A673 (cell line): ENCODE data around the gene RSRP1. TPM values are rescaled to one million over a fixed set of nuclear protein-coding genes. Genes with fewer than 3 reads are reported as not detected.

Experiments
- BruUV-seq: library from RNA; stranded (reverse); fragments of 400-500 nt; replicated peaks from 2 replicates; lab custom pipeline; 2021; lab: Mats Ljungman, UMichigan
- CTCF ChIA-PET: fragments of 300-600 bp; sonication (Branson Sonifier 250); formaldehyde crosslinking; loops from one replicate; lab custom pipeline; 2022; ENCODE audit warnings: antibody characterized with exemption; lab: Charles Lee
- POLR2A ChIA-PET: fragments of 300-600 bp; sonication (Branson Sonifier 250); formaldehyde crosslinking; loops from one replicate; lab custom pipeline; 2022; ENCODE audit warnings: antibody characterized with exemption; ENCODE audit not compliant: low non-redundant PET; lab: Charles Lee
- DNase-seq: peaks from one replicate; pipeline ENCODE4 v3.0.0-alpha.2; 2015; ENCODE audit warnings: low spot score
- H3K27ac ChIP-seq: fragments of 200-600 bp; sonication (generic); 2 replicates; pipeline ENCODE4 v1.5.1; 2016; ENCODE audit warnings: mixed run types, low read depth, mild to moderate bottlenecking, mixed read lengths, antibody characterized with exemption, low read length; ENCODE audit not compliant: poor library complexity, severe bottlenecking
- H3K27me3 ChIP-seq: fragments of 200-600 bp; sonication (generic); replicated peaks from 2 replicates; pipeline ENCODE4 v1.6.1; 2017; ENCODE audit warnings: mixed run types, low read depth, mild to moderate bottlenecking, mixed read lengths, antibody characterized with exemption, low read length; ENCODE audit not compliant: insufficient read depth, poor library complexity
- H3K36me3 ChIP-seq: fragments of 200-600 bp; sonication (generic); 2 replicates; pipeline ENCODE4 v1.6.1; 2016; ENCODE audit warnings: mixed run types, mild to moderate bottlenecking, mixed read lengths, antibody characterized with exemption, low read length; ENCODE audit not compliant: insufficient read depth, poor library complexity, severe bottlenecking
- H3K4me1 ChIP-seq: fragments of 200-600 bp; sonication (generic); 2 replicates; pipeline ENCODE4 v1.6.1; 2017; ENCODE audit warnings: mixed run types, mild to moderate bottlenecking, mixed read lengths, antibody characterized with exemption, low read length; ENCODE audit not compliant: insufficient read depth, poor library complexity, severe bottlenecking
- H3K4me3 ChIP-seq: fragments of 200-600 bp; sonication (generic); 2 replicates; pipeline ENCODE4 v1.5.1; 2016; ENCODE audit warnings: low read depth, mixed run types, mild to moderate bottlenecking, mixed read lengths, low read length; ENCODE audit not compliant: poor library complexity, severe bottlenecking
- H3K9me3 ChIP-seq: fragments of 200-600 bp; sonication (generic); 2 replicates; pipeline ENCODE4 v1.6.1; 2016; ENCODE audit warnings: mixed run types, low read depth, mild to moderate bottlenecking, mixed read lengths, antibody characterized with exemption, low read length; ENCODE audit not compliant: poor library complexity, severe bottlenecking
- EZH2 ChIP-seq: fragments of 200-600 bp; sonication (generic); IDR thresholded peaks from 2 replicates; pipeline ENCODE4 v1.6.1; 2017; ENCODE audit warnings: borderline replicate concordance, low read depth, mild to moderate bottlenecking, mixed read lengths, antibody characterized with exemption, low read length; ENCODE audit not compliant: poor library complexity, severe bottlenecking
- intact Hi-C: fragments of 100-400 bp; cut with micrococcal nuclease; formaldehyde crosslinking; loops from one replicate; pipeline ENCODE4 v1.10.0; 2022; ENCODE audit not compliant: unreplicated experiment
- total RNA-seq: library from RNA; stranded (reverse); gene quantifications from 2 replicates; pipeline ENCODE4 v1.2.3, GENCODE V29; 2021
- TF ChIP-seq, protein P1 (sequence below): fragments of 300-800, 200-600 bp; sonication (generic); conservative IDR thresholded peaks from 2 replicates; pipeline ENCODE4 v1.5.1; 2017; ENCODE audit warnings: low read depth, mild to moderate bottlenecking, antibody characterized with exemption, low read length, moderate library complexity, mixed read lengths

RSRP1 gene
- total RNA-seq, 1 experiment from 2014 or later, result 65.3 TPM

DNA sequence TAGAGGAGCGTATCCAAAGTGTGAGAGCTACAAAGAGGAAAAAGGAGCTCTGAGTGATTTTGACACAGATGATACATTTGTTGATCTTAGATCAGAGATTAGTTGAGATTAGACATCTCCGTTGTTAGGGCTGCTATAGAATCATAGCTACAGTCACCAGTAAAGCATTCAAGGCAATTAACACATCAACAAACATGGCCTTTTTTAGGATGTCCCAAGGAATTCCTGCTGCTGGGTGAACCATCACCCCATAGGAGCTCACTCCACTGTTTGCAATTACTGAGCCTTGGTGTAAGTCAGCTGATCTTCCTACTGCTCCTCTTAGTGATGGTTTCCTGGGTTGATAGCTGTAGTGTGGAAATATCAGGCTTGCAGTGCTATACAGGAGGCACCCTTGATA, 6.7 kb upstream of the RSRP1 start:
- H3K36me3 ChIP-seq, result no peaks in the 10 kb centered on the region
- no peak for TF ChIP-seq EZH2
- TF ChIP-seq, protein P1, sequence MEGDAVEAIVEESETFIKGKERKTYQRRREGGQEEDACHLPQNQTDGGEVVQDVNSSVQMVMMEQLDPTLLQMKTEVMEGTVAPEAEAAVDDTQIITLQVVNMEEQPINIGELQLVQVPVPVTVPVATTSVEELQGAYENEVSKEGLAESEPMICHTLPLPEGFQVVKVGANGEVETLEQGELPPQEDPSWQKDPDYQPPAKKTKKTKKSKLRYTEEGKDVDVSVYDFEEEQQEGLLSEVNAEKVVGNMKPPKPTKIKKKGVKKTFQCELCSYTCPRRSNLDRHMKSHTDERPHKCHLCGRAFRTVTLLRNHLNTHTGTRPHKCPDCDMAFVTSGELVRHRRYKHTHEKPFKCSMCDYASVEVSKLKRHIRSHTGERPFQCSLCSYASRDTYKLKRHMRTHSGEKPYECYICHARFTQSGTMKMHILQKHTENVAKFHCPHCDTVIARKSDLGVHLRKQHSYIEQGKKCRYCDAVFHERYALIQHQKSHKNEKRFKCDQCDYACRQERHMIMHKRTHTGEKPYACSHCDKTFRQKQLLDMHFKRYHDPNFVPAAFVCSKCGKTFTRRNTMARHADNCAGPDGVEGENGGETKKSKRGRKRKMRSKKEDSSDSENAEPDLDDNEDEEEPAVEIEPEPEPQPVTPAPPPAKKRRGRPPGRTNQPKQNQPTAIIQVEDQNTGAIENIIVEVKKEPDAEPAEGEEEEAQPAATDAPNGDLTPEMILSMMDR, result no peak
- no peaks in the 10 kb centered on the region for H3K27me3 ChIP-seq
- H3K27ac ChIP-seq, result no peak overlapping the region
- H3K9me3 ChIP-seq, result no peaks in the 10 kb centered on the region
- no TSS peak for BruUV-seq
- DNase-seq, result peak; percentile 1
- H3K4me3 ChIP-seq, result no peak overlapping the region
- no peaks in the 10 kb centered on the region for H3K4me1 ChIP-seq
- POLR2A ChIA-PET, result no interaction called here
- intact Hi-C loops, result no loop called here
- CTCF ChIA-PET, result no interaction called here

DNA sequence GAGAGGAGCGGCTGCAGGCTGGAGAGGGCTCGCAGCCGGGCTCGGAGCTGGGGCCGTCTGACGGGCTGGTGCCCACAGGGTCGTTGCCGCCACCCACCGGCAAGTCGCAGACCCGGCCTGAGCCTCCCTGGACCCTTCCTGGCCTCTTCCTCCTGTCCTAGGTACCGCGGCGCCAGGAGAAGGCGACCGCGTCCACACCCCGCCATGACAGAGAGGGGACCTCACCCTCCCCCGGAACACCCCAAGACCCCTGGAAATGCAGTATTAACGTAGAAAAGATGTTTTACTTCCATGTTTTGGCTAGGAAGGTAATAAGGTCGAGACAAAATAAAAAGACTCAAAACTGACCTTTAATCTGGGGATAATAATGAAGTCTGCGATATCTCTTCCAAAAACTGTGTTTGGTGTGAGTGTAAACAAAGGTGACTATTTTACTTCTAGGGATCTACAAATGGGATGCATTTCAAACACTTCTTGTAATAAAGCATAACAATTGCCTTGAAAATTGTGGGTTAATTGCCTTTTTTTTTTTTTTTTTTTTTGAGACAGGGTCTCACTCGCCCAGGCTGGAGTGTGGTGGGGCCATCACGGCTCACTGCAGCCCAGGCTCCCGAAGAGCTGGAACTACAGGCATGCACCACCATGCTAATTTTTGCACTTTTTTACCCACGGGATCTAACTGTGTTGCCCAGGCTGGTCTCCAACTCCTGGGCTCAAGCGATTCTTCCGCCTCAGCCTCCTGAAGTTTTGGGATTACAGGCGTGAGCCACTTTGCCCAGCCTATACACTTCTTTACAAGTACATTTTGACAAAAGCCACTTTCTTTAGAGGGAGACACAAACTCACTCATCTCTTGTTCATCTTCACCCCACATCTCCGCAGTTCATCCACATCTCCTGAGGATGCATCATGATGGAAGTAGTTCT, 838 bp upstream of the RSRP1 start:
- CTCF ChIA-PET, result no interaction called here
- TF ChIP-seq EZH2, result no peak
- TF ChIP-seq, protein P1, result no peak
- POLR2A ChIA-PET, result interaction anchor here (0.6 to 1.0 kb wide), 4 partner anchors 8 to 398 kb away, joined by 3 to 8 read pairs (median 7); partner anchors contain the start of gene SYF2
- Histone ChIP-seq H3K36me3 (peaks cover 28% of the 10 kb centered on the region), H3K4me1 (peaks cover 20% of the 10 kb centered on the region), H3K27me3 (no peaks in the 10 kb centered on the region), H3K9me3 (no peaks in the 10 kb centered on the region), H3K4me3 (peak overlapping the region; percentile 83), H3K27ac (peak overlapping the region; percentile 98)
- DNase-seq, result no peak
- intact Hi-C loops, result no loop called here
- BruUV-seq, result TSS peak; percentile 76

DNA sequence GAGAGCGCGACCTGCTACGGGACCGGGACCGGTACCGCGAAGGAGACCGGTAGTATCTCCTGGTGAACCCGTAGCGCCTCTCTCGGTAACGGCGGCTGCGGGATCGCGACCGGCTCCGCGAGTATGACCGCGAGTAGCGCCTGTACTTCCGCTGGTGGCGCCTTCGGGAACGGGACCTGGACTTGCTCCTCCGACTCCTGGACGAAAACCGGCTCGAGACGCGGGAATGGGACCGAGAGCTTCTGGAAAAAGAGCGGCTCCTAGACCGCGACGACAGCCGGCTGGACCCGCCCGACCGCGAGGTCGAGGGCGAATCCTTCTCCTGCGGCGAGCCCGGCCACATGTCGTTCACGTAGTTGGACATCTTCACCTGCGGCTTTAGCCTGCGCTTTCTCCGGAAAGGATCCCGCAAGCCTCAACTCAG, 642 bp downstream of the RSRP1 start:
- Histone ChIP-seq H3K9me3 (no peaks in the 10 kb centered on the region), H3K36me3 (peaks cover 42% of the 10 kb centered on the region), H3K4me3 (peak overlapping the region; percentile 83), H3K4me1 (peaks cover 20% of the 10 kb centered on the region), H3K27ac (peak overlapping the region; percentile 98), H3K27me3 (no peaks in the 10 kb centered on the region)
- TF ChIP-seq EZH2, result no peak
- TF ChIP-seq, protein P1, result no peak
- peak; percentile 33 for DNase-seq
- CTCF ChIA-PET, result no interaction called here
- POLR2A ChIA-PET, result interaction anchor here (0.6 kb wide), 1 partner anchor 302 kb away, joined by 3 read pairs; no protein-coding TSS in a partner anchor
- no TSS peak for BruUV-seq
- intact Hi-C loops, result no loop called here
